Amniotic stem cell (primary cell): ENCODE results near the gene OSTM1.

Experiments
- DNase-seq: peaks from one replicate; lab custom pipeline; 2025; lab: John Stamatoyannopoulos, UW

Gene OSTM1

GRCh38 chr6:108074359-108075144 is at the start of gene OSTM1:
TSS of gene OSTM1 (minus strand) at chr6:108074741. CDS start at chr6:108074651, 90 bp downstream.
- peak; percentile 62 for DNase-seq

- DNase-seq, result no peak
Observed at GRCh38 chr6:108123946-108124345, 49.4 kb upstream of the OSTM1 start.

GRCh38 chr6:108123481-108123929 is 49.0 kb upstream of the OSTM1 start:
- DNase-seq, result no peak

DNA sequence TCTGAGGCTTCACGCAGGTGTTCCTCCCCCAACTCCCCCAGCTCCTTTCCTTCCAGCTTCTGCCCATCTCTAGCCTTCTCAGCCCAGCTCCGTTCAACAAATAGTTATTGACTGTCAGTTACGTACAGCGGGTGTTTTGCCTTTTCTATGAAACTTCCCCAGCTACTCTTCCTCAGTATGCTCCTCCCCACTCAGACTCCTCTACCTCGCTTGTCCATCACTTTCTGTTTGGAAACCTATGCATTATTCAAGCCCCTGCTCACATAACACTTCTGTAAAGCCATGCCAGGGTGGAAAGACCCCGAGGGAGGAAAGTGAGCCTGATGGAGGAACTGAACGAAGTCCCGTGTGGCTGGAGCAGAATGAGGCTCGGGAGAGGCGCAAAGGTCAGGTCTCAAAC is 47.1 kb upstream of the OSTM1 start:
- no peak for DNase-seq

DNA sequence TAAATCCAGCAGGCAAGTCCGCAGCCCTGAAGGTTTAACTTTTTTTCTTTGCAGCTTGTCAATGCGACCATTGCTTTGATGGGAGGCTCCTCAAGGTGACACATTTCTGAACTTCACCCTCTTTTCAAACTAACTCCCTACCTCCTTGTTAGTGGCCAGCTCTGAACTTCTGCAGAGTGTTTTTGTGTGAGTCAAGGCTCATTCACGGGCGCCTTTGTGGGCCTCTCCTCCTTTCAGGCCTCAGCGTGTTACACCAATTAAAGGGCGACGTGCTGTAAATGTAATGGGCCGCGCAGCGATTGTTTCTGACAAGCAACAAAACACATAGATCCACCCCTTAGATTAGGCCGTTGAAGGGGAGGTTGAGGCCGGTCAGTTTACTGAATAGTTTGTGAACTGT is 45.8 kb upstream of the OSTM1 start:
- DNase-seq, result no peak

- DNase-seq, result no peak
Observed at GRCh38 chr6:108119769-108120141, 45.2 kb upstream of the OSTM1 start.

DNA sequence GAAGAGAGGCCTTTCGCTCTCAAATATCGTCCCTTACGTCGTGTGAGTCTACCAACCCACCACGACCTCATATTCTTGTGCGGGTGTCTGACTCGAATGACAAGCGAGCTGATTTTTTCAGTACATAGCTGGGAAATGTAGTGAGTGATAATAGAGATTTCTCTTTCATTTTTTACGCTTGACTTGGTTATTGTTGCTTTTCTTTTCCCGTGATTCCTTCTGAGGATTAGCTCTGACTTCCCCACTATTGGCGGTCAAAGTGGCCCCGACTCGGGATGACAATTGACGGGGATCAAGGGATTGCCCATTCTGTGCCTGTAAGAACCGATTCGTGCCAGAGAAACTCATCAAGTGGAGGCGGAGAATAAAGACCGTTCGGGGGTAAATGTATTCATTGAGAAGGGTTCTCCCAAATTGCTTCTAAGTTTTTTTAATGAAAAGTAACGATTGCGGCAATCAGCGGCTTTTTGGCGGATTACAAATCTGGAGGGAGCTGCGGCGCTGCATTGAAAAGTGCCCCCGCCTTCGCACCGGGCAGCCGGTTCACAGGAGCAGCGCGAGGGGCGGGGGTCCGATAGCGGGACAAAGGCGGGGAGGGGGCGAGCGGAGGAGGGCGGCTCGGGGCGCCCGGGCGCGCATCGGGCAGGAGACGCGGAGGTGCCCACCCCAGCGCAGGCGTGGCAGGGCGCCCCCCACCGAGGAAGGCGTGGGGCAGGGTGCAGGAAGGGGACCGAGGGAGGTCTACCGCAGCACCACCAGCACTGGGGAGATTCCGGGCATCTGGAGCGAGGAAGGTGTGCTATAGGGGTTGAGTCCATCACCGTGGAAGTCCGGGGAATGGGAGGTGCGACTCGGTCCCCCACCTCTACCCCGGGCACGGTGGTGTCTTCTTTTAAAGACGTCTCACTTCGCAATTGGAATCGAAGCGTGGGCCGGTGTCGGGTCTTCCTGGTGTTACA is 44.5 kb upstream of the OSTM1 start:
- DNase-seq, result no peak

DNA sequence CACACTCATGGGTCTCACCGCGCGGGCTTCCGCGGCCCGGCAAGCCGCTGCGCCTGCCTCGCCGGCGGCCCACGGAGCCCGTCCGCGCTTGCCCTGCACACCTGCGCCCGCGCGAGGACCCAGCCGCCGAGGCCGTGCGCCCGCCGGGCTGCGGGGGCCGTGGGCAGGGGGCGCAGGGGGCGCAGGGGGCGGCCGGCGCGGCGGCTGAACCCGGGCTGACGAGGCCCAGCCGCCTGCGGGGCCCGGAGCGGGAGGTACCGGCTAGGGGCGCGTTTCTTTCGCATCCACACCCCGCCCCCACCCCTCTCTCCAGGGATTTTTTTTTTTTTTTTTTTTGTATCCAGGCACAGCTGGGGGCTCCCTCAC is 43.8 kb upstream of the OSTM1 start:
- no peak for DNase-seq

- DNase-seq, result no peak
Observed at GRCh38 chr6:108117427-108118358, 43.2 kb upstream of the OSTM1 start.

GRCh38 chr6:108116546-108117426 is 42.2 kb upstream of the OSTM1 start:
- no peak for DNase-seq

DNA sequence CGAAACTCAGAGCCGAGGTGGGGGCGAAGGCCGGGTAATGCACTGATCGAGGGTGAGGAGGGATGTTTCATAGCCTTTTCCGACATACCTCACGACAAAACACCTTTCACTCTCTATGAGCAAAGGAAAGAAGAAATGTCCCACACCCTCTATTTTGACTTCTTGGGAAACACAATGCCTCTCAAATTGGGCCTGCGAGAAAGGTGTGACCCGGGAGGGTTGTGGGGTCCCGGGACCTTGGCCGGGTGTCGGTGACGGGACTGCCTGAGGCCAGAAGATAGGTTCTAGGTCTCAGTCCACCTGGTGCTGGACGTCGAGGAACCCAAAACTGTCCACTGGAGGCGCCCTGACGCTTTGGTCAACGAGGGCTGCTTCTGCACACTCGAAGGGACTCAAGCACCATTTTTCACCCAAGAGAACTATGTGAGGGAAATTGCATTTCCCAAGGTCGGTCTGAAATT is 41.1 kb upstream of the OSTM1 start:
- no peak for DNase-seq

GRCh38 chr6:108114841-108115597 is 40.5 kb upstream of the OSTM1 start:
- no peak for DNase-seq

GRCh38 chr6:108113557-108114519 is 39.3 kb upstream of the OSTM1 start:
- peak; percentile 60 for DNase-seq

GRCh38 chr6:108108374-108108773 is 33.8 kb upstream of the OSTM1 start:
- no peak for DNase-seq

GRCh38 chr6:108107102-108107501 is 32.6 kb upstream of the OSTM1 start:
- no peak for DNase-seq

DNA sequence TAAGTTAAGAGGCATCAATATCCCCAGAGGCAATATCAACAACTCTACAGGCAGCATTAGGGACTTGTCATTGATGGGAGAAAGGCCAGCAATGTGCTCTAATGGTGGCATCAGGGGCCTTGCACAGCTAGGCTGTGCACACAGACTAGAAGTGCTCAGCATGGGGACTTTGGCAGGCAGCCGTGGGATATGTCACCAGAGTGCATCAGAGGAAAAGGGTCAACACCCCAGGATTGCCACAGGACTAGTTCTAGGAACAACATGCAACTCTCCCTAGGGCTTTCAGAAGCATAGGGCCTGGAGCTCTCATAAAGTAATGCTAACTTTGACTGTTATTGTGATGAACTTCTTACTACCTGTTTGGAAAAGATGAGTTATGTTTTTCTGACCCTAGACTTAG is 32.2 kb upstream of the OSTM1 start:
- no peak for DNase-seq

DNA sequence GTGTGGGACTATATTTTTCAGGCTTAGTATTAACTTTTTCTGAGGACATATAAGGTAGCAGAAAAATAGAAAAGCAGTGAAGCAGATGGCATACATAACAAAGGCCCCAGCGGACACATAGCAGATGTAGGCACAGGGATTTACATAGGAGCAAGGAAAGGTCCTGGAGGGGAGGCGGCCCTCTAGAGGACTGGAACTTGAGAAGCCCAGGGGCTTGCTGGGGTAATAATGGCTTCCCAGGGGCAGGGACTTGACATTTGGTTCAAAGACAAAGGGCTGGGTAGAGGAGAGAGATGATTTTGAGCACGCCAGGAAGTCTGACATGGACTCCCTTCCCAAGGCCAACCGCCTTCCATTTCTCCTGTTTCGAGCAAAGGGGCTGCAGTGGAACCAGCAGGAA is 31.7 kb upstream of the OSTM1 start:
- DNase-seq, result no peak

GRCh38 chr6:108105571-108105970 is 31.0 kb upstream of the OSTM1 start:
- DNase-seq, result no peak

DNA sequence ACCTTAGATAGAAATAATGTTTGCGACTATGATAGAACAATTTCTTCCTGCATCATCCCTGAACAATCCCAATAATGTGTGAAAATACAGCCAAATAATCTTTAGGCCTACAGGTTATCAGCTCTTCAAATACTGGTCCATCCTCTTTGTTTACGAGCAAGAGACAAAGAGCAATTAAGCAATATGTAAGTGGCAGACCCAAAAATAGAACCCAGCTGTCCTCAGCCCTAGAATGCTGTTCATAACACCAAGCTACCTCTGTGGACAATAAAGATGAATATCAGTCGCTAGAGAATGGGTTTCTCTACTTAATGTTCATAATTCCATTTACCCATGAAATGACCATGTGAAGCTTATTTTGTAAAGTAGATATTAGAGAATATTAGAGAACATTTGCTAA is 28.4 kb upstream of the OSTM1 start:
- no peak for DNase-seq
